Activated naive CD4-positive, alpha-beta T cell treated with anti-CD3 and anti-CD28 coated beads, Interleukin-2, amount 50 U/mL, for 72 hours (primary cell): ENCODE measurements around the gene USP15. TPM values are rescaled to one million over a fixed set of nuclear protein-coding genes. Genes with fewer than 3 reads are reported as not detected.
A peak's percentile ranks its signal among the peaks of the same experiment; 100 is the strongest.

Experiments used
- ATAC-seq, 2 donors: fragments of 150-1000 bp; cut with Tn5 transposase; 2 replicates each; pipeline ENCODE4 v1.10.0; 2021; ENCODE audit warnings: mild to moderate bottlenecking in 2 of 2, moderate library complexity in 2 of 2
- DNase-seq, 2 donors: peaks; one replicate each; pipeline ENCODE4 v3.0.0; 2021 to 2022; ENCODE audit warnings: low spot score in 2 of 2
- H3K27ac Mint-ChIP-seq, 2 donors: one replicate each; pipeline ENCODE4 v1.8.0; 2022; ENCODE audit warnings: mild to moderate bottlenecking in 2 of 2, mixed read lengths in 2 of 2
- H3K36me3 Mint-ChIP-seq, 2 donors: one replicate each; pipeline ENCODE4 v1.8.0; 2022; ENCODE audit warnings: mixed read lengths in 2 of 2
- H3K9me3 Mint-ChIP-seq, 2 donors: one replicate each; pipeline ENCODE4 v1.8.0; 2022; ENCODE audit warnings: mixed read lengths in 2 of 2
- total RNA-seq, 2 donors: library from RNA; stranded (reverse); gene quantifications; one replicate each; pipeline ENCODE4 v1.2.3, GENCODE V29; 2022

The USP15 gene
- total RNA-seq, 2 donors from 2014 or later: 114 to 122 TPM

DNA sequence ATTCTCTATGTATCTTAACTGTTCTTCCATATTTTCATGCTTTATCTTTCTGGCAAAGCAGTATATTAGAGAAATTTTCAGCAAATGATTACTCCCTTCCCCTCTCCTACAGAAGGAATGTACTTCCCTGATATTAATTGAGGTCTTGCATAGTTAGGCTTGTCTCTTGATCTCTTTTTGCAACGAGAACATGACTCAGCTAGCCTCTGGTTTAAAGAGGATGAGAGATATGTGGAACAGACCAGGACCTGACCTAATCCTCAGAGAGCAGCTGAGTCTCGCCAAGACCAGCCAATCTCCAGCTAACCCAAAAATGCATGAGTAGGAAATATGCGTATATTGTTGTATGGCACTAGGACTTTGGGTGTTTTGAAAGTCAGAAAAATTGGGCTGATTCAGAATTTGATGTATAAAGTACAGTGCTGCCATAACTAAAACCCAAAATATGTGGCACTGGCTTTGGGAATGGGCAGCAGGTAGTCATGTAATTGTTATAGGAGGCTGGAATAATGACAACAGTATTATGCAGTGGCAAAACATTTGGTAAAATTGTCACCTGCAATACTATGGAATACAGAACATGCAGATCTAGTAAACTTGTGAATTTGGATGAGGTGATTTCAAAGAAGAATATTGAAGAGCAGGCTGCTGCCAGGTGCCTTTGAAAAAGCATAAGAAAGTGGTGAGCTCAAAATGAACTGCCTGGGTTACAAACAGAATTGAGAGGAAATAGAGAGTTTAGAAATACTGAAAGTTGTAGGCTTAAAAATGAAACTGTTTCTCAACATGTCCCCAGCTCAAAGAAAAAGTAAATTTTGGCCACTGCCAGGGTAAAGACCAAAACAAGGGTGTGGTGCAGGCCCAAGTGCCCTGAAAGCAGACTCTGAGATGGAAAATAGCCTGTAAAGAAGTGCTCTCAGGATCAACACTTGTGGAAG is 9.3 kb upstream of the USP15 start:
- Mint-ChIP-seq H3K36me3 (peaks cover 0 to 5% of the 10 kb centered on the region in 2 donors), H3K27ac (peak overlapping the region; percentile 57 to 67), H3K9me3 (no peaks in the 10 kb centered on the region)
- ATAC-seq (peak; percentile 66 to 83), DNase-seq (no peak)

DNA sequence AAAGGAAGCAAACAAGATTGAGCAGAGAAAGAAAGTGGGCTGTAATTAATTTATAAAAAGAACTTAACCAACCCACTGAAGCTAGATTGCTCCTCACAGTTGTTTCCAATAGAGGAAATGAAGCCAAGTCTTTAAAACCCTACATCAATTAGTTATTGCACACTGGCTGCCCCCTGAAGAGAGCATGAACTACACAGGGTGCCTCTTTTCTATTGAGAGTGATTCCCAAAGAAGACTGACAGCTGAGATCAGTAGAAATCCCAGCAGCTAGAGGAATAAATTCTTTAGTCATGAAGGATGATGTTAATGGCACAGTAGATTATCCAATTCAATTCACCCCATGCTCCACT is 8.6 kb upstream of the USP15 start:
- Mint-ChIP-seq H3K27ac (peak overlapping the region; percentile 57 to 67), H3K36me3 (peaks cover 0 to 5% of the 10 kb centered on the region in 2 donors), H3K9me3 (no peaks in the 10 kb centered on the region)
- ATAC-seq (no peak), DNase-seq (no peak)

DNA sequence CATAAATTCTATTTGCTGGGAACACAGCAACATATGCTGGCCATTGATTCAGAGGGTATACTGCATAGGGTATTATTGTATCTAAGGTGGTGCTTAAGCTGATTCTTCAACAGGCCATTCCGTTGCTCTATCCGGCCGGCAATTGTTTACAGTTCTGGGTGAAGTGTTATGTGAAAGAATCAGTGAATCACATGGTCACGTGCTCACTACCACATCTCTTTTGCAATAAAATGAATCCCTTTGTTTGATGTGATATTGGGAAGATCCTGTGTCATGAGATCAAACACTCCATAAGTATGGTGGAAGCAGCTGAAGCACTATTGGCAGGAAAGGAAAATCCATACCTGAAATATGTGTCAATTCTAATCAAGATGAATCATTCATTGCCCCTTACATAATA is 7.6 kb upstream of the USP15 start:
- H3K9me3 Mint-ChIP-seq: no peaks in the 10 kb centered on the region
- DNase-seq: no peak
- no peak for ATAC-seq
- H3K36me3 Mint-ChIP-seq: peaks cover 0 to 5% of the 10 kb centered on the region in 2 donors
- no peak overlapping the region for H3K27ac Mint-ChIP-seq

DNA sequence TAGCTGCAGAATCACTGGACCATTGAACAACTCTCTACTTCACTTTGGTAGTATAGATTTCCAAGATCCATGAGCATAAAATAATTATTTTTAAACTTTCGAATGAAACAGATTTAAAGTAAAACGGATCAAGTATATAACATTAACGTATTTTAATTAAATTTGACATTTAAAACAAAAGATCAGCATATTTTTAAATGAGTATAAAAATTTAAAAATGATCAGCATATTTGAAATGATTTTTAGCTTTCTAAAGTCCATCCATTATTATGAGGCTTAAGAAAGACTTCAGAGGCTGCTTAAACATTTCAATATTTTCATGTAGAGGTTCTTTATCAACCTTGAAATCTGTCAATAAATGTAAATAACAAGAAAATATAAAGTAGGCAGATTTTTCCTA is 5.2 kb upstream of the USP15 start:
- ATAC-seq (no peak), DNase-seq (no peak)
- peaks cover 0 to 7% of the 10 kb centered on the region in 2 donors for H3K36me3 Mint-ChIP-seq
- H3K27ac Mint-ChIP-seq: no peak overlapping the region
- H3K9me3 Mint-ChIP-seq: no peaks in the 10 kb centered on the region

GRCh38 chr12:62256408-62257096 is 3.7 kb upstream of the USP15 start:
- ATAC-seq: peak in 1 of 2 donors; percentile 2
- no peak for DNase-seq

GRCh38 chr12:62258231-62258630 is 2.0 kb upstream of the USP15 start:
- ATAC-seq (no peak), DNase-seq (no peak)
- Mint-ChIP-seq H3K36me3 (peaks cover 11 to 17% of the 10 kb centered on the region in 2 donors), H3K27ac (peak overlapping the region in 1 of 2 donors; percentile 96), H3K9me3 (no peaks in the 10 kb centered on the region)

More at GRCh38 chr12:62256408-62257096, 3.7 kb upstream of the USP15 start:
- H3K36me3 Mint-ChIP-seq: peaks cover 9 to 17% of the 10 kb centered on the region in 2 donors
- H3K9me3 Mint-ChIP-seq: no peaks in the 10 kb centered on the region
- peak overlapping the region in 1 of 2 donors; percentile 0 for H3K27ac Mint-ChIP-seq

DNA sequence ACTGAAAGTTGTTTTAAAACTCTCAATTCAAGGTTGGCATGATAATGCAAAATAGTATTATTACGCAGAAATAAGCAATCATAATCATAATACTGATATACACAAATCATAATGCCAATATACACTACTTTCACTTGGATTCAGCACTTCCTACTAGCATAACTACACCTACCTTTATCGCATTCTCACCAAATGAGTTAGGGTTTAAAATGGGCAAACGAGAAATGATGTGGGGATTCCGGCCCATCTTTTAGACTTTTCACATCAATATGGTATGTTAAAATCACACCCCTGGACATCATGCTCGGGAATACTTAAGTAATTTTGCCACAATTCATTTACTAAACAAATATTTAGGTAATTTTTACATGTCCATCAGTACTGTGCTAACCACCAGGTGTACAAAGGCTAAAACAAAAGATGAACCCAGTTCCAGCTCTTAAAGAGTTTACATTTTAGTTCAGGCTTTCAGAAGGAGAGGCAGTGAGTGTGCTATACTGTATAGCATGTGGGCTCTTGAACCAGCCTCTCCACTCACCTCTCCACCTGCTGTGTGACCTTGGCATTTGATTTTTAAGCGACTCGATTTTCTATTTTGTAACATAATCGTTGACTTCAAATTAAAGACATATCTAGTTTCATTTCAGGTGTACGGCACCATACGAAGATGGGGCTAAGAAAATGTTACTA is 1.1 kb upstream of the USP15 start:
- ATAC-seq: peak in 1 of 2 donors; percentile 9
- no peak for DNase-seq
- peaks cover 18 to 19% of the 10 kb centered on the region in 2 donors for H3K36me3 Mint-ChIP-seq
- peak overlapping the region; percentile 96 to 100 for H3K27ac Mint-ChIP-seq
- no peaks in the 10 kb centered on the region for H3K9me3 Mint-ChIP-seq

- peak overlapping the region; percentile 96 to 100 for H3K27ac Mint-ChIP-seq
- ATAC-seq (peak in 1 of 2 donors; percentile 12), DNase-seq (no peak)
- H3K36me3 Mint-ChIP-seq: peaks cover 23 to 25% of the 10 kb centered on the region in 2 donors
- H3K9me3 Mint-ChIP-seq: no peaks in the 10 kb centered on the region
These were observed 592 bp upstream of the USP15 start for GRCh38 chr12:62259631-62259992.

DNA sequence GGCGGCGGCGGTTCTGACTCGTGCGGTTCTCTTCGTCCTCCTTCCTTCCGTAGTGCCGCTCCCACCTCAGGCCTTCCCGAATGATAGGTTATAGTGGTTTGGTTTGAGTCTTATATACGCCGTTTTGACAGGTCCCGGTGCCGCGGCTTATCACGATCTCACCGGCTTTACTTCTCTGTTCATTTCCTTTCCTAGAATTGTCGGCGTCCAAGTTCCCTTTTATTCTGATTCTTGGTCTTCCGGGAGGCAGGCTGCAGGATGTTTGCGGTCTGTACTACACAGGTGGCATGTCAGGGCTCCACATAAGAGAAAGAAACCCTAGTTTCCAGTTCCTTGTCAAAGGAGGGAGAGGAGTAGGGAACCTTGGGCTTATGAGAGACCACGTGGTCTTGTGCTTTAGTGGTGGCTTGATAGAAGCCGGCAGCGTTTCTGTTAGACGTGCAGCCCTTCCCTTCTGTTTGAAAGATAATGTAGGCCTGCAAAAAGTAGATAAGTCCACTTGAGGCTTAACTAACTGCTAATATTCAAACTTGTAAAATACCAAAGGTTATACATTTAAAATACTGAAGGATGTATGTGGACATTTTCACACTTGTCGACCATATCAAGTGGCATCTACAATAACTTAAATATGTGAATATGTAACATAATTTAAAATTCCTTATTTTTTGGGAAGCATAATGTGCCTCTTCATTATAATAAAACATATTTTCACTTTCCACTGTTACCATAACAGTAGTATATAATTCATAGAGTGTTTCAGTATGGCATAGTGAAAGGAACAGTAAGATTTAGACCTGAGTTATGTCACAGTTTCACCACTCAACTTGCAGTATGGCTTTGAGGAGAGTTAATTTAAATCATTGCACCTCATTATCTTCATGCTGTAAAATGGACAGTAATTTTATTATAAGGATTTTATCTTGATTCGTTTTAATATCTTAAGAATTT is 804 bp downstream of the USP15 start:
- Mint-ChIP-seq H3K27ac (peak overlapping the region; percentile 96 to 100), H3K9me3 (no peaks in the 10 kb centered on the region), H3K36me3 (peaks cover 28 to 30% of the 10 kb centered on the region in 2 donors)
- DNase-seq: peak; percentile 51 to 75
- ATAC-seq: peak; percentile 50 to 59

DNA sequence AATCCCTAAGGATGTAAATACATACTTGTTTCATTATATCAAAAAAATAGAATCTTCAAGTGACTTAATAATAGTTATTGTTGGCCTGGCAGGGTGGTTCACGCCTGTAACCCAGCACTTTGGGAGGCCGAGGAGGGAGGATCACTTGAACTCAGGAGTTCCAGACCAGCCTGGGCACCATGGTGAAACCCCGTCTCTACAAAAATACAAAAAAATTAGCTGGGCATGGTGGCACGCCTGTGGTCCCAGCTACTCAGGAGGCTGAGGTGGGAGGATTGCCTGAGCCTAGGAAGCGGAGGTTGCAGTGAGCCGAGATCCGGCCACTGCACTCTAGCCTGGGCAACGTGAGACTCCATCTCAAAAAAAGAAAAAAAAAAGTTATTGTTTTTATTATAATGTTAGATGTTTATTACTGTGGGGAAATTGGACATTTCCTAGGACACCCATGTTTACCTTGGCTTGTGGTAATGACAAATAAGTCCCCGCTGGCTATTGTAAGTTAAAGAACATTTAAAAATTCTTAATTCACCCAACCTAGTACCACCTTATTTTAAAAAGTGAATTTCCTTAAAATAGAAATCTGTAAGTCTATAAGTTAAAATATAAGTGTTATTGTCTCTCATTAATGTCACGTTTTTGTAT is 1.8 kb downstream of the USP15 start:
- Mint-ChIP-seq H3K9me3 (no peaks in the 10 kb centered on the region), H3K27ac (peak overlapping the region; percentile 96 to 100), H3K36me3 (peaks cover 28 to 30% of the 10 kb centered on the region in 2 donors)
- ATAC-seq (no peak), DNase-seq (no peak)

DNA sequence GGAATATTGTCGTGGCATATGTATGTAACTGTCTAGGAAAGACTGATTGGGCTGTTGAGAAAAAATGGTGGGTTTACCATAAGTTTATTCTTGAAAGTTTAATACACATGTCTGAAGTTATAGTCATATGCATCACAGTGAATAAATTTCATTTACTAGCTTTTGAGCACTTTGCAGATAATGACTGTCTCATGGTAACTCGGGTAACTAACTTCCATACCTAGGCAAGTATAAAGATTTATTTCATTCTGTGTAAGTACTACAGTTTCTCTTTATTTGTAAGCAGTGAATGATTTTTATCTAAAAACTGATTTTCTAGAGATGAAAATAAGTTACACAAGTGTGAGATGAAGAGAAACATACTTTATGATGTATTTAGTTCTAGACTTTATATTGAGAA is 3.0 kb downstream of the USP15 start:
- Mint-ChIP-seq H3K36me3 (peaks cover 28 to 30% of the 10 kb centered on the region in 2 donors), H3K9me3 (no peaks in the 10 kb centered on the region), H3K27ac (peak overlapping the region; percentile 89 to 97)
- DNase-seq (no peak), ATAC-seq (no peak)

DNA sequence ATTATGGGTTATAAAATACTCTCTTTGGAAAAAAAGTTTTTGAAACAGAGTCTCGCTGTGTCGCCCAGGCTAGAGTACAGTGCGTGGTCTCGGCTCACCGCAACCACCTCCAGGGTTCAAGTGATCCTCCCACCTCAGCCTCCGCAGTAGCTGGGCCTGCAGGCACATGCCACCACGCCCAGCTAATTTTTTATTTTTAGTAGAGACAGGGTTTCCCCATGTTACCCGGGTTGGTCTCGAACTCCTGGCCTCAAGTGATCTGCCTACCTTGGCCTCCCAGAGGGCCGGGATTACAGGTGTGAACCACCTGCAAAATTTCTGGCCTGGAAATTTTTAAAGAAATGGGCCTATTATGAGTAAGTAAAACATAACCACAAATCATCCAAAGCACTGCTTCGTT is 3.8 kb downstream of the USP15 start:
- Mint-ChIP-seq H3K9me3 (no peaks in the 10 kb centered on the region), H3K27ac (peak overlapping the region; percentile 89 to 97), H3K36me3 (peaks cover 28 to 30% of the 10 kb centered on the region in 2 donors)
- ATAC-seq: no peak
- no peak for DNase-seq

DNA sequence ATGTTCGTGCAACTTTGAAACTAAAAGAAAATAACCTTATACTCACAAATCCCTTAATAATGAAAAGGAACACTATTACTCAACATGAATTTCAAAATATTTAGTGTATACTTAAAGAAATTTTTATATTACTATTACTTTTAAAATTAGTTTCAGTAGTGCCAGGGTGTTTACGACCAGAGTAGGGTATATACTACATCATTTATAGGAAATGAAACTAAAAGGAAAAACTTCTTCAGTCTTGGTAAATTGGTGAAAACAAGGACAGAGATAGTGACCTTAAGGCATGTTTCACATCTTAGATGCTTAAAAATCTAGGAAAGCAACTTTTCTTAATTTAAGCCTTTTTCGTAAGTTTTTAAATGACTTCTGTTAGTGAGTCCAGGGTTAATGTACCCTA is 4.5 kb downstream of the USP15 start:
- DNase-seq: no peak
- Mint-ChIP-seq H3K27ac (peak overlapping the region; percentile 89 to 97), H3K9me3 (no peaks in the 10 kb centered on the region), H3K36me3 (peaks cover 22 to 30% of the 10 kb centered on the region in 2 donors)
- no peak for ATAC-seq

DNA sequence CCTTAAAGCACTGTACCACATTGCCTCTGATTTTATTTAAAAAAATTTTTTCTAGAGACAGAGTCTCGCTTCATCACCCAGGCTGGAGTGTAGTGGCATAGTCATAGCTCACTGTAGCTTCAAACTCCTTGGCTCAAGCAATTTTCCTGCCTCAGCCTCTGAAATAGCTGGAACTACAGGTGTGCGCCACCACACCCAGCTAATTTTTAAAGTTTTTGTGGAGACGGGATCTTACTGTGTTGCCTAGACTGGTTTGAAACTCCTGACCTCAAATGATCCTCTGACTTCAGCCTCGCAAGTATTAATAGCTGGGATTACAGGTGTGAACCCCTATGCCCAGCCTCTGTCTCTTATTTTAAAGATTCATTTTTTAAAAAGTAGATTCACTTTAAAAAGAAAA is 5.3 kb downstream of the USP15 start:
- Mint-ChIP-seq H3K27ac (peak overlapping the region in 1 of 2 donors; percentile 85), H3K36me3 (peaks cover 16 to 25% of the 10 kb centered on the region in 2 donors), H3K9me3 (no peaks in the 10 kb centered on the region)
- DNase-seq (no peak), ATAC-seq (no peak)

GRCh38 chr12:62267026-62267425 is 6.8 kb downstream of the USP15 start:
- Mint-ChIP-seq H3K36me3 (peaks cover 11 to 21% of the 10 kb centered on the region in 2 donors), H3K27ac (peak overlapping the region; percentile 8 to 85), H3K9me3 (no peaks in the 10 kb centered on the region)
- ATAC-seq: no peak
- no peak for DNase-seq
